HG03196 (cell line): ENCODE data around the gene PLPP1.
A peak's percentile ranks its signal among the peaks of the same experiment; 100 is the strongest.

Experiments used
- ATAC-seq: cut with Tn5 transposase; IDR thresholded peaks from one replicate; pipeline ENCODE4 v1.9.1; 2021; ENCODE audit not compliant: unreplicated experiment

The PLPP1 gene

GRCh38 chr5:55534436-55535198 is at the start of gene PLPP1:
Gene PLPP1, minus strand, starts transcription at chr5:55534964. Its CDS starts 335 bp downstream, at chr5:55534629.
- peak; percentile 79 for ATAC-seq

GRCh38 chr5:55583578-55583977 is 48.8 kb upstream of the PLPP1 start:
- no peak for ATAC-seq

GRCh38 chr5:55582256-55582655 is 47.5 kb upstream of the PLPP1 start:
- no peak for ATAC-seq

- no peak for ATAC-seq
Measured at GRCh38 chr5:55580042-55580441, 45.3 kb upstream of the PLPP1 start.

GRCh38 chr5:55578771-55579170 is 44.0 kb upstream of the PLPP1 start:
- ATAC-seq, result no peak

GRCh38 chr5:55577353-55578060 is 42.7 kb upstream of the PLPP1 start:
- no peak for ATAC-seq

GRCh38 chr5:55576661-55577060 is 41.9 kb upstream of the PLPP1 start:
- ATAC-seq, result no peak

GRCh38 chr5:55575815-55576583 is 41.2 kb upstream of the PLPP1 start:
- no peak for ATAC-seq

GRCh38 chr5:55572600-55572999 is 37.8 kb upstream of the PLPP1 start:
- no peak for ATAC-seq

GRCh38 chr5:55572020-55572419 is 37.3 kb upstream of the PLPP1 start:
- ATAC-seq, result no peak

GRCh38 chr5:55570570-55570969 is 35.8 kb upstream of the PLPP1 start:
- no peak for ATAC-seq

- no peak for ATAC-seq
Measured at GRCh38 chr5:55570026-55570425, 35.3 kb upstream of the PLPP1 start.

- no peak for ATAC-seq
Measured at GRCh38 chr5:55569513-55569865, 34.7 kb upstream of the PLPP1 start.

- no peak for ATAC-seq
Measured at GRCh38 chr5:55568654-55569512, 34.1 kb upstream of the PLPP1 start.

GRCh38 chr5:55564721-55565120 is 30.0 kb upstream of the PLPP1 start:
- no peak for ATAC-seq

- ATAC-seq, result no peak
Measured at GRCh38 chr5:55558484-55558883, 23.7 kb upstream of the PLPP1 start.

GRCh38 chr5:55557123-55557522 is 22.4 kb upstream of the PLPP1 start:
- ATAC-seq, result no peak

- no peak for ATAC-seq
Measured at GRCh38 chr5:55554585-55555202, 19.9 kb upstream of the PLPP1 start.

GRCh38 chr5:55551904-55552303 is 17.1 kb upstream of the PLPP1 start:
- ATAC-seq, result no peak

- no peak for ATAC-seq
Measured at GRCh38 chr5:55551358-55551757, 16.6 kb upstream of the PLPP1 start.
